Suprapubic skin (tissue), 4 donors: ENCODE results near the gene PDGFC. TPM values are rescaled to one million over a fixed set of nuclear protein-coding genes. Genes with fewer than 3 reads are reported as not detected.
"Not testable (repeated sequence)": the region's sequence is repeated elsewhere in the genome, so short reads cannot be mapped to it uniquely, and the experiment has no call there.

Source experiments
- DNase-seq, 2 donors: peaks; one replicate each; pipeline ENCODE4 v3.0.0-alpha.2; 2019; ENCODE audit warnings: low spot score in 2 of 2
- H3K27ac ChIP-seq: fragments of 200-600 bp; sonication (generic); one replicate; pipeline ENCODE4 v1.5.1; 2019
- H3K27me3 ChIP-seq: fragments of 200-600 bp; sonication (generic); one replicate; pipeline ENCODE4 v1.5.1; 2019
- H3K36me3 ChIP-seq: fragments of 200-600 bp; sonication (generic); one replicate; pipeline ENCODE4 v1.5.1; 2019
- H3K4me1 ChIP-seq: fragments of 200-600 bp; sonication (generic); one replicate; pipeline ENCODE4 v1.5.1; 2019
- H3K4me3 ChIP-seq: fragments of 200-600 bp; sonication (generic); one replicate; pipeline ENCODE4 v1.5.1; 2019; ENCODE audit warnings: mild to moderate bottlenecking
- H3K9me3 ChIP-seq: fragments of 200-600 bp; sonication (generic); one replicate; pipeline ENCODE4 v1.5.1; 2019
- EP300 ChIP-seq: sonication (generic); formaldehyde crosslinking; IDR thresholded peaks from one replicate; pipeline ENCODE4 v1.6.1; 2017; ENCODE audit warnings: antibody characterized with exemption
- POLR2A ChIP-seq, 2 donors: fragments of 450-650 bp; IDR thresholded peaks; one replicate each; pipeline ENCODE4 v1.6.1; 2017; ENCODE audit warnings: antibody characterized with exemption in 2 of 2, mild to moderate bottlenecking in 2 of 2, moderate library complexity in 2 of 2
- POLR2AphosphoS5 ChIP-seq, 3 donors: sonication (generic); formaldehyde crosslinking; IDR thresholded peaks; one replicate each; pipeline ENCODE4 v1.6.1; 2017; ENCODE audit warnings: antibody characterized with exemption in 3 of 3
- WGBS: methylation state at CpG from one replicate; pipeline ENCODE4 v1.1.5; 2018; 5-methylcytosine and 5-hydroxymethylcytosine counted together
- total RNA-seq, 4 donors: library from RNA; depleted of rRNA; stranded (reverse); fragments of >200 nt; gene quantifications; one replicate each; pipeline ENCODE4 v1.1.0, GENCODE V29; 2016
- TF ChIP-seq, protein P1 (sequence below), 2 donors: fragments of 200-600 bp in 1 of 2; fragments of 450-650 bp in 1 of 2; sonication (generic) in 1 of 2; IDR thresholded peaks; one replicate each; pipeline ENCODE4 v1.5.1; 2016 to 2019; ENCODE audit warnings: antibody characterized with exemption in 2 of 2, mild to moderate bottlenecking in 1 of 2, moderate library complexity in 1 of 2

Gene PDGFC
- total RNA-seq, 4 donors from 2014 or later = 12.0 to 26.4 (median 22.4) TPM

DNA sequence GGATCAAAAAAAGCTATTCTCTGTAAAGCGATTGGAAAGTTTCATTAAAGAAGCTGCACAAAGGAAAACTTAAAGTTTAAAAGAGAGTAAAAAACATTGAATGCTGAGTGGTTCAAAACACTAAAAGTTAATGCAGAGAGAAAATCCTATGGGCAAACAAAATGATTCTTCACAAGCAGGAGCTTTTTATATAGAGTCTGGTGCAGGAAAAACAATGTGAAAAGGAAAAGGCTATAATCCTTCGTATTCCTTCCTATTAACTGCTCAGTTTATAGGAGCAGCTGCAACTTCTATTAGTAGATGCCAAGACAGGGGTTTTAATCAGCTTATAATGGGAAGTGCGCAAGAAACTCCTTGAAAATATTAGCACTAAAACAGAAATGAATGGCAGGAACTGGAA is 100.7 kb downstream of the PDGFC start:
- WGBS = 86% methylated on average over 3 of the region's 3 CpGs
- Histone ChIP-seq H3K9me3 (no peaks in the 10 kb centered on the region), H3K27me3 (no peaks in the 10 kb centered on the region), H3K36me3 (no peaks in the 10 kb centered on the region), H3K27ac (no peak overlapping the region), H3K4me1 (no peaks in the 10 kb centered on the region), H3K4me3 (no peak overlapping the region)
- DNase-seq = no peak
- TF ChIP-seq, protein P1, sequence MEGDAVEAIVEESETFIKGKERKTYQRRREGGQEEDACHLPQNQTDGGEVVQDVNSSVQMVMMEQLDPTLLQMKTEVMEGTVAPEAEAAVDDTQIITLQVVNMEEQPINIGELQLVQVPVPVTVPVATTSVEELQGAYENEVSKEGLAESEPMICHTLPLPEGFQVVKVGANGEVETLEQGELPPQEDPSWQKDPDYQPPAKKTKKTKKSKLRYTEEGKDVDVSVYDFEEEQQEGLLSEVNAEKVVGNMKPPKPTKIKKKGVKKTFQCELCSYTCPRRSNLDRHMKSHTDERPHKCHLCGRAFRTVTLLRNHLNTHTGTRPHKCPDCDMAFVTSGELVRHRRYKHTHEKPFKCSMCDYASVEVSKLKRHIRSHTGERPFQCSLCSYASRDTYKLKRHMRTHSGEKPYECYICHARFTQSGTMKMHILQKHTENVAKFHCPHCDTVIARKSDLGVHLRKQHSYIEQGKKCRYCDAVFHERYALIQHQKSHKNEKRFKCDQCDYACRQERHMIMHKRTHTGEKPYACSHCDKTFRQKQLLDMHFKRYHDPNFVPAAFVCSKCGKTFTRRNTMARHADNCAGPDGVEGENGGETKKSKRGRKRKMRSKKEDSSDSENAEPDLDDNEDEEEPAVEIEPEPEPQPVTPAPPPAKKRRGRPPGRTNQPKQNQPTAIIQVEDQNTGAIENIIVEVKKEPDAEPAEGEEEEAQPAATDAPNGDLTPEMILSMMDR (IDR thresholded peaks at IDR 0.05) = no peak
- TF ChIP-seq EP300 = no peak
- no peak for TF ChIP-seq POLR2A (IDR thresholded peaks at IDR 0.05)
- no peak for TF ChIP-seq POLR2AphosphoS5 (IDR thresholded peaks at IDR 0.05)

DNA sequence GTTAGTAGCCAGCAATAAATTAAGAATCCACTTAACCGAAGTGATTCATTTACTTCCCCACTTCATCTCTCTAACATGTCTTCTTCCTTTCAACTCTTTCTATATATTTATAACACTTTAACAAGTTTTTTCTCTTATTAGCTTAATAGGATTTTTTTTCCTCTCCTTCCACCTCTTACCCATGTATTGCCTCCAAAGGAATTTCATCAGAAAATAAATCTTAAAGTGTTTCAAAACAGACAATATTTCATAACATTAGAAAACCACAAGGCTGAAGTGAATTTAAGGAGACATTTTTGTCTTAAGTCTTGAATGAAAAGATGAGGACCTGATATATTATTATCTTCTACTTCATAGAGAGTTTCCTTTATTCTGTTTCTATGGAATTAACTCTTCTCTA is 101.5 kb downstream of the PDGFC start:
- H3K36me3 ChIP-seq = no peaks in the 10 kb centered on the region
- TF ChIP-seq POLR2A (IDR thresholded peaks at IDR 0.05) = no peak
- H3K27ac ChIP-seq = no peak overlapping the region
- H3K4me1 ChIP-seq = no peaks in the 10 kb centered on the region
- WGBS = 57% methylated on average over 1 of the region's 1 CpG
- no peak for DNase-seq
- H3K27me3 ChIP-seq = no peaks in the 10 kb centered on the region
- no peaks in the 10 kb centered on the region for H3K9me3 ChIP-seq
- H3K4me3 ChIP-seq = no peak overlapping the region

DNA sequence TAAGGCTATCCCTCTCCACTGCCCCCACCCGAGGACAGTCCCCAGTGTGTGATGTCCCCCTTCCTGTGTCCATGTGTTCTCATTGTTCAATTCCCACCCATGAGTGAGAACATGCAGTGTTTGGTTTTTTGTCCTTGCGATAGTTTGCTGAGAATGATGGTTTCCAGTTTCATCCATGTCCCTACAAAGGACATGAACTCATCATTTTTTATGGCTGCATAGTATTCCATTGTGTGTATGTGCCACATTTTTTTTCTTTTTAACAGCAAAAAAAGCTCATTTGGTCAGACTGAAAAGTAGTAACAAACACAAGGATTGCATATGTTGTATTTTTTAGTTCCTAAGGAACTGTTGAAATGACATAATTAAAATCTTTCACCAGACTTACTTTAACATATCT is 105.5 kb downstream of the PDGFC start:
- not testable (repeated sequence) for H3K4me3 ChIP-seq, H3K27ac ChIP-seq, DNase-seq, H3K4me1 ChIP-seq, H3K27me3 ChIP-seq, H3K36me3 ChIP-seq, H3K9me3 ChIP-seq
- 94% methylated on average over 2 of the region's 2 CpGs for WGBS

DNA sequence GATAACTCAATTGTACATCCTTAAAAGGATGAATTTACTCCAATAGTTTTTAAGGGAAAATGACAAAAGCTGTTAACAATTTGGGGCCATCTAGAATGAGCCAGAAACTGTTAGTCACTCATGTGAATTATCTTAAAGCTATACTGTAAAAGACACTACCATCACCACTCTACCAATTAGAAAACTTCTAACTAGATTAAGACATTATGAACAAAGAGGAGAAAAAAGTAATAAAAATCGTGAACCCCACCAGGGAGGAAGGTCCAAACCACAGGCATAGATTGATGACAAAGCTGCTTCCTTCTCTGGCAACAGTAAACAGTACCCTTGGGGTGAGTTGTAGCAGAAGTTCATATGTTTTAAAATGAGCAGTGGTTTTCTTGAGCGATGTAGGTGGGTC is 106.1 kb downstream of the PDGFC start:
- DNase-seq = no peak
- no peaks in the 10 kb centered on the region for H3K27me3 ChIP-seq
- no peak overlapping the region for H3K4me3 ChIP-seq
- no peak overlapping the region for H3K27ac ChIP-seq
- no peaks in the 10 kb centered on the region for H3K4me1 ChIP-seq
- no peak for TF ChIP-seq POLR2A (IDR thresholded peaks at IDR 0.05)
- TF ChIP-seq POLR2AphosphoS5 (IDR thresholded peaks at IDR 0.05) = no peak
- no peak for TF ChIP-seq EP300
- TF ChIP-seq, protein P1 (IDR thresholded peaks at IDR 0.05) = no peak
- 76% methylated on average over 2 of the region's 2 CpGs for WGBS
- no peaks in the 10 kb centered on the region for H3K36me3 ChIP-seq
- no peaks in the 10 kb centered on the region for H3K9me3 ChIP-seq

DNA sequence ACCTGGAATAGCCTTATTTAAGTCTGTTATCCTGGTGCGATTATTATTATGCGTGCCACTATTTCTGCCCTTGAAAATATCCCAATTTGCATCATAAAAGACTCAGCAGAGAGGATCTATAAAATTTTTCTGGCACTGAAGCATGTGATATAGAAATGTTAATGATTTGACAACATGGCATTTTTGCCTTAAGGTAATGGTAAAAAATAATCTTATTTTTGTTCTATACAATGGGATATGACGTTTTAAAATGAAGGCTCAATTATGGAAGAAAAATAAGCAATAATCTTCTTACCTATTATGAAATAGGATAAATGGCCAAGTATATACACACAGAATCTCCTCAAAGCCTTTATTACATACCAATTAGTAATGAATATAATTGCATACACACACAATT is 113.5 kb downstream of the PDGFC start:
- Histone ChIP-seq H3K36me3 (no peaks in the 10 kb centered on the region), H3K4me3 (no peak overlapping the region), H3K9me3 (no peaks in the 10 kb centered on the region), H3K27ac (no peak overlapping the region), H3K27me3 (no peaks in the 10 kb centered on the region), H3K4me1 (no peaks in the 10 kb centered on the region)
- TF ChIP-seq POLR2AphosphoS5 (IDR thresholded peaks at IDR 0.05) (no peak), EP300 (no peak), POLR2A (IDR thresholded peaks at IDR 0.05) (no peak)
- TF ChIP-seq, protein P1 (IDR thresholded peaks at IDR 0.05) = no peak
- no peak for DNase-seq
- WGBS = 85% methylated on average over 3 of the region's 3 CpGs

DNA sequence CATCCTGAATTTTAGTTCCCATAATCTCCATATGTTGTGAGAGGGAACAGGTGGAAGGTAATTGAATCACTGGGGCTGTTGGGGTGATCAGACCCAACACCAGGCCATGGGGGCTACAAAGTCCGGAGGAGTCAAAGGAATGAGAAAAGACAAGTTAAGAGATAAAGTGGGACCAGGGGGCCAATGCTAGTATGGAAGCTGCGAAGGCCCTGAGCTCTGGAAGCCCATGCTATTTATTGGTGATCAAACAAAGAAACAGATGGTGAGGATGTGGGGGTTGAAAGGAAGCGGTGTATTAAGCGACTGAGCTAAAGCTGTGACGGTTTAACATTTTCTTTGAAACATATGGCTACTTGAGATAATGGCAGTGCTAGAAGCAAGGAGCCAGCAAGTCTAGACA is 132.8 kb downstream of the PDGFC start:
- H3K9me3 ChIP-seq = peaks cover 17% of the 10 kb centered on the region
- TF ChIP-seq, protein P1 (IDR thresholded peaks at IDR 0.05) = no peak
- no peak for TF ChIP-seq EP300
- no peak for TF ChIP-seq POLR2AphosphoS5 (IDR thresholded peaks at IDR 0.05)
- TF ChIP-seq POLR2A (IDR thresholded peaks at IDR 0.05) = no peak
- no peak overlapping the region for H3K4me3 ChIP-seq
- no peaks in the 10 kb centered on the region for H3K4me1 ChIP-seq
- no peak overlapping the region for H3K27ac ChIP-seq
- no peaks in the 10 kb centered on the region for H3K27me3 ChIP-seq
- peaks cover 3% of the 10 kb centered on the region for H3K36me3 ChIP-seq
- 91% methylated on average over 5 of the region's 5 CpGs for WGBS
- DNase-seq = no peak
